ENCODE results near the gene HUS1B.
A peak's percentile ranks its signal among the peaks of the same experiment; 100 is the strongest.

HUS1B gene

DNA sequence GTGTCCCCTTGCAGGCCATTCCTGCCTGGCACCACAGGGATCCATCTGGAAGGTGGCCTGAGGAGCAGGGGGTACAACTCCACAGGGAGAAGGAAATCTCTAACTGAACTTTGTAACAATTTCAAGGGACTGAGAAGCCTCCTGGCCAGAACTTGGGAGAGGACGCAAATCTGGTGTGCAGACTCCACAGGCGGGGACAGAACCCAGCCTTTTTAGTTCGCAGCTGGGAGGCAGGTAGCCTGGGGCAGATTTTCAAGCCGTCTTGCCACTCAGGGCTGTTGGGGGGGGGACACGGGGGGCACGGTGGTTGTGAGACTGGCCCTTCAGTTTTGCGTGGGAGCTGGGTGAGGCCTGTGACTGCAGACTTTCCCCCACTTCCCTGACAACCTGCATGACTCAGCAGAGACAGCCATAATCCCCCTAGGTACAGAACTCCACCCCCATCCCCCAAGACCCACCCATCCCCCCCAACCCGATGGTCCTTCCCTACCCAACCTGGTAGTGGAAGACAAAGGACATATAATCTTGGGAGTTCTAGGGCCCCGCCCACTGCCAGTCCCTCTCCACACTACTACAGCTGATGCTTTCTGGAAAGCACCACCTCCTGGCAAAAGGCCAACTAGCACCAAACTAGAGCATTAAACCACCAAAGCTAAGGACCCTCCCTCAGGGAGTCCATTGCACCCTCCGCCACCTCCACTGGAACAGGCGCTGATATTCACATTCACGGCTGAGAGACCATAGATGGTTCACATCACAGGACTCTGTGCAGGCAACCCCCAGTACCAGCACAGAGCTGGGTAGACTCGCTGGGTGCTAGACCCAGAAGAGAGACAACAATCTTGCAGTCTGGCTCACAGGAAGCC lies 3.0 kb upstream of the HUS1B start:
- Mint-ChIP-seq H3K9me3 (no peaks in the 10 kb centered on the region), H3K4me3 (no peak overlapping the region), H3K36me3 (peaks cover 32% of the 10 kb centered on the region), H3K27me3 (no peaks in the 10 kb centered on the region), H3K4me1 (peaks cover 69% of the 10 kb centered on the region), H3K27ac (peak overlapping the region; percentile 38)
- no peak for ATAC-seq

- Mint-ChIP-seq H3K4me1 (peaks cover 56% of the 10 kb centered on the region), H3K36me3 (peaks cover 34% of the 10 kb centered on the region), H3K27ac (no peak overlapping the region), H3K9me3 (peaks cover 3% of the 10 kb centered on the region), H3K4me3 (no peak overlapping the region), H3K27me3 (no peaks in the 10 kb centered on the region)
- no peak for ATAC-seq
Observed at GRCh38 chr6:658244-658643, 1.3 kb upstream of the HUS1B start.

- Mint-ChIP-seq H3K27ac (no peak overlapping the region), H3K27me3 (no peaks in the 10 kb centered on the region), H3K36me3 (peaks cover 34% of the 10 kb centered on the region), H3K4me3 (no peak overlapping the region), H3K4me1 (peaks cover 51% of the 10 kb centered on the region), H3K9me3 (peaks cover 3% of the 10 kb centered on the region)
- ATAC-seq = no peak
Observed at GRCh38 chr6:657743-658142, 843 bp upstream of the HUS1B start.

- H3K9me3 Mint-ChIP-seq = peaks cover 3% of the 10 kb centered on the region
- H3K27ac Mint-ChIP-seq = no peak overlapping the region
- H3K36me3 Mint-ChIP-seq = peaks cover 34% of the 10 kb centered on the region
- no peak overlapping the region for H3K4me3 Mint-ChIP-seq
- H3K27me3 Mint-ChIP-seq = no peaks in the 10 kb centered on the region
- peaks cover 16% of the 10 kb centered on the region for H3K4me1 Mint-ChIP-seq
- no peak for ATAC-seq
Observed at GRCh38 chr6:654136-654535, 2.8 kb downstream of the HUS1B start.

DNA sequence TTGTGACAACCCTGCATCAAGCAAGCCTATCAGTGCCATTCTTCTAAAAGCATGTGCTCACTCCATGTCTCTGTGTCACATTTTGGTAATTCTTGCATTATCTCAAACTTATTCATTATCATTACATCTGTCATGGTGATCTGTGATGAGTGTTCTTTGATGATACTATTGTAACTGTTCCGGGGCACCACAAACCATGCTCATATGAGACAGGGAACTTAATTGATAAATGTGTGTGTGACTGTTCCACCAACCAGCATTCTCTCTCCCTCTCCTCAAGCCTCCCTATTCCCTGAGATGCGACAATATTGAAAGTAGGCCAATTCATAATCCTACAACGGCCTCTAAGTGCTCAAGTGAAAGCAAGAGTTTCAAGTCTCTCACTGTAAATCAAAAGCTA lies 4.0 kb downstream of the HUS1B start:
- H3K4me1 Mint-ChIP-seq = peaks cover 6% of the 10 kb centered on the region
- H3K36me3 Mint-ChIP-seq = peaks cover 31% of the 10 kb centered on the region
- no peaks in the 10 kb centered on the region for H3K27me3 Mint-ChIP-seq
- peaks cover 3% of the 10 kb centered on the region for H3K9me3 Mint-ChIP-seq
- no peak overlapping the region for H3K4me3 Mint-ChIP-seq
- no peak for ATAC-seq
- H3K27ac Mint-ChIP-seq = no peak overlapping the region

DNA sequence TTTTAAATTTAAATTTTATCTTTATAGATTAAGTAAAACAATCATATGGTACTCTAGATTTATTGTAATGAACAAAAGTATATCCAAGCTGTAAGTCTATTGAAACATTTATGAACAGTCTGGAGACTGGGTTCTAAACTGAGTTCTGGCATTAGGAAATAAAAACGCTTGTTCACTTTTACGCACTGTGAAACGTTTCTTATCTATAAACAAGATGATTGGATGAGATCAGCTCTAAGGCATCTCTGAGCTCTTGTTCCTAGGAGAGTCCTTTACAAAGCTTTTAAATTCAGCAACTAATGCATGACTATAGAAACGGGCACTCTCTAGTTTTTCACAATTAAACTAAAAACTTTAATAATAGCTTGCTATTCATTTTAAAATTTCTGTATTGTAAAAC lies 6.8 kb downstream of the HUS1B start:
- Mint-ChIP-seq H3K27ac (no peak overlapping the region), H3K36me3 (peaks cover 10% of the 10 kb centered on the region), H3K4me1 (peaks cover 10% of the 10 kb centered on the region), H3K9me3 (peaks cover 3% of the 10 kb centered on the region), H3K27me3 (no peaks in the 10 kb centered on the region), H3K4me3 (no peak overlapping the region)
- ATAC-seq = no peak

- Mint-ChIP-seq H3K4me3 (no peak overlapping the region), H3K9me3 (peaks cover 3% of the 10 kb centered on the region), H3K4me1 (peaks cover 46% of the 10 kb centered on the region), H3K27me3 (no peaks in the 10 kb centered on the region), H3K36me3 (peaks cover 22% of the 10 kb centered on the region), H3K27ac (no peak overlapping the region)
- no peak for ATAC-seq
Observed at GRCh38 chr6:642805-643204, 14.1 kb downstream of the HUS1B start.

DNA sequence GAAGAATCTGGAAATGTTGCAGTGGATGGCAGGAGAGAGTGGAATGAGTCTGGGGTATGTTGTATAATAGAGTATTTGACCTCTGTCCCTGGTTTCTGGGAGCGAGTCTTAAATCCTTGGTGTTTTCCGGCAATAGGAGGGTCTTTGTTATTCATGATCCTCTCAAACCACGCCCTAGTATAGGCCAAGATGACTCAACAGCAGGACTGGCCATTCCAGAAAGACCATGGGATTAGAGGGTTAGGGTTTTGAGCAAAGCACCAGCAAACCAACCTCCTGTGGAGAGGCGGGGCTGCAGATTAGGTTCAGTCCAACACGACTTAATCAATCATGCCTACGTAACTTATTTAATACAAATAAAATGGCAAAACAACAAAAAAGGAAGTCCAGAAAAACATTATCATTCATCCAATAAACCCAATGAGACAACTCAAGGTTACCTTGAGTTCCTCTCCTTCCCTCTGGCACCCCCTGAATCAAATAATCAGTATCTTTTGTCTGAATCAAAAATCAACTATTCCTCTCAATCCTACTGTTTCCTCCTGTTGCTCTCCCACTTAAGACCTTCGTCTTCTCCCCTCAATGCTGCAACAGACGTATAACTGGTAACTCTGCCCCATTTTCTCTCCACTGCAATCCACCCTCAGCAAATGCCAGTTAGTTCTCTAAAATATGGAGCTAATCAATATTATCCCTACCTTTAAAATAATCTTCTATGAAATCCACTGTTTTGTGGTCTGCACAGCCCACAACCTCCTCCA lies 15.5 kb downstream of the HUS1B start:
- no peak overlapping the region for H3K27ac Mint-ChIP-seq
- H3K4me3 Mint-ChIP-seq = no peak overlapping the region
- peaks cover 3% of the 10 kb centered on the region for H3K9me3 Mint-ChIP-seq
- no peaks in the 10 kb centered on the region for H3K27me3 Mint-ChIP-seq
- H3K4me1 Mint-ChIP-seq = peaks cover 53% of the 10 kb centered on the region
- ATAC-seq = no peak
- H3K36me3 Mint-ChIP-seq = peaks cover 35% of the 10 kb centered on the region

DNA sequence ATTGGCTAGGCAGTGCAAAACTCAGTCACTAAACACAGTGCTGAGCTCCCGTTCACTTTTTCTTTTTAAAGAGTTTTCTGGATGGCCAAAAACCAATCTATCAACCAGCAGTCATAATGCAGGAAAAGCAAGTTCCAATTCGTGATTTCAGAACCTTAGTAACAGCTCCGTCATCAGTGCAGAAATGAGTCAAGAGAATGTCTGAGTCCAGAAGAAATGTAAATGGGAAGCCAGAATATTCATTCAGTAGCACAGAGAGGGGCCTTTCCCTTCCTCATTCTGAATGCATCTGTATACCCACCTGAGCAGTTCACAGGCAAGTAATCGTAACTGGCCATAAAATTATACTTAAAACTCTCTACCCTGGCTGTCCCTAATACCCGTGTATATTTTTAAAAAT lies 20.4 kb downstream of the HUS1B start:
- Mint-ChIP-seq H3K4me3 (no peak overlapping the region), H3K36me3 (peaks cover 63% of the 10 kb centered on the region), H3K4me1 (peaks cover 16% of the 10 kb centered on the region), H3K9me3 (no peaks in the 10 kb centered on the region), H3K27ac (no peak overlapping the region), H3K27me3 (no peaks in the 10 kb centered on the region)
- ATAC-seq = peak; percentile 87

- peaks cover 16% of the 10 kb centered on the region for H3K4me1 Mint-ChIP-seq
- no peak for ATAC-seq
- no peaks in the 10 kb centered on the region for H3K9me3 Mint-ChIP-seq
- H3K27ac Mint-ChIP-seq = no peak overlapping the region
- no peaks in the 10 kb centered on the region for H3K27me3 Mint-ChIP-seq
- peaks cover 56% of the 10 kb centered on the region for H3K36me3 Mint-ChIP-seq
- no peak overlapping the region for H3K4me3 Mint-ChIP-seq
Observed at GRCh38 chr6:635233-635632, 21.7 kb downstream of the HUS1B start.

DNA sequence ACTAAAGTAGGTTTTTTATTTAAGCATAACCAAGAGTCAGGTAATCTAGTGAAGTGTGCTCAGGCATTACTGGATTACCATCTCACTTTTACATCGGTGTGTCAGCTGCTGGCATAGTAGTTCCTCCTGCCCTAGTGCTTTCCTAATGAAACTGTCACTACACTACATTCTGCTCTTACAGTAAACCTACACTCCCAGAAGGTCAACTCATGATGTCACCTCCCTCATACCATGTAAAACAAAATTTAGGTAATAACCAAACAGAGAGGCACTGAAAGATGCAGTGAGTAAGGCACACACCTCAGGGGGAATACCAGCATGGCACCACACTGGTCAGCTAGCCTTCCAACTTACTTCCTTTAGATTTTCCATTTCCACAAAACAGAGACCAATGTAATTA lies 23.3 kb downstream of the HUS1B start:
- Mint-ChIP-seq H3K27me3 (no peaks in the 10 kb centered on the region), H3K4me3 (no peak overlapping the region), H3K9me3 (no peaks in the 10 kb centered on the region), H3K27ac (no peak overlapping the region), H3K4me1 (peaks cover 16% of the 10 kb centered on the region), H3K36me3 (peaks cover 51% of the 10 kb centered on the region)
- no peak for ATAC-seq

DNA sequence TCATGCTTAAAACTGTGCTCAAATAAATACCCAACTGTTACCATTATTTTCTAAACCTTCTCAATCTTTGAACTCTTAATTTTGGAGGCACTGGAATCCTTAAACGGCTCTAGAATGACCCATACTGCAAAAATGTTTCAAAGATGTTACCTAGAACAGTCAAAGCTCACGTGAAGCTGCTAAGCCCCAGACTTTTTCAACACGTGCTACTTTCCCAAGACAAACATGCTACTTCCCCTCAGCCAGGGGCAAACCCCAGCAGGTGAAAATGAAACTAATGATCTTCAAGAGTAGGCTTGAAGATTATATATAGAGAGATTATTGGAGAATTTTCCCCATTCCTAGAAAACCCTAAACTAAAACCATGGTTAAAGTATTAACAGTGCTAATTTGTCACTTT lies 28.1 kb downstream of the HUS1B start:
- Mint-ChIP-seq H3K36me3 (peaks cover 47% of the 10 kb centered on the region), H3K4me3 (no peak overlapping the region), H3K27ac (peak overlapping the region; percentile 50), H3K27me3 (no peaks in the 10 kb centered on the region), H3K4me1 (peaks cover 11% of the 10 kb centered on the region), H3K9me3 (no peaks in the 10 kb centered on the region)
- no peak for ATAC-seq

DNA sequence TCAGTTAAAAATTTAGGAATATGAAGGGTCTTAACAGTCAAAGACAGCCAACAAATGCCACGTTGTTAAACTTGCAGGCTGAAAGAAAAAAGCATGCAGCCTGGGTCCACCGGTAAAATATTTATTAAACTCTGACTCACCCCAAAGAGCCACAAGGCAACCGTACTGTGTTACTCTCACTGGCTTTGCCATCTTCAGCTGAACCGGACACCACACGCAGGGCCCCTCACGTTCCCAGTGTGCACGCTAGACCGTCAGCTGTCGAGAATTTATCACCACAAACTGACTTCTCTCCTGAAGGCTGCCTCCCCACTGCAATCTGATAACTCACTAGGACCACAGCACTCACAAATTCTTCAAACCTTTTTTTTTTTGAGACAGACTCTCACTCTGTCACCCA lies 30.7 kb downstream of the HUS1B start:
- Mint-ChIP-seq H3K4me1 (peaks cover 11% of the 10 kb centered on the region), H3K36me3 (peaks cover 39% of the 10 kb centered on the region), H3K27ac (no peak overlapping the region), H3K27me3 (no peaks in the 10 kb centered on the region), H3K4me3 (no peak overlapping the region), H3K9me3 (no peaks in the 10 kb centered on the region)
- no peak for ATAC-seq

- no peaks in the 10 kb centered on the region for H3K9me3 Mint-ChIP-seq
- no peaks in the 10 kb centered on the region for H3K27me3 Mint-ChIP-seq
- peaks cover 11% of the 10 kb centered on the region for H3K4me1 Mint-ChIP-seq
- peaks cover 52% of the 10 kb centered on the region for H3K36me3 Mint-ChIP-seq
- no peak overlapping the region for H3K27ac Mint-ChIP-seq
- no peak overlapping the region for H3K4me3 Mint-ChIP-seq
- no peak for ATAC-seq
Observed at GRCh38 chr6:624979-625378, 31.9 kb downstream of the HUS1B start.

- H3K27me3 Mint-ChIP-seq = no peaks in the 10 kb centered on the region
- no peaks in the 10 kb centered on the region for H3K9me3 Mint-ChIP-seq
- no peak overlapping the region for H3K27ac Mint-ChIP-seq
- ATAC-seq = no peak
- H3K4me1 Mint-ChIP-seq = no peaks in the 10 kb centered on the region
- H3K4me3 Mint-ChIP-seq = no peak overlapping the region
- peaks cover 49% of the 10 kb centered on the region for H3K36me3 Mint-ChIP-seq
Observed at GRCh38 chr6:622462-622861, 34.4 kb downstream of the HUS1B start.

- peaks cover 55% of the 10 kb centered on the region for H3K36me3 Mint-ChIP-seq
- H3K9me3 Mint-ChIP-seq = no peaks in the 10 kb centered on the region
- ATAC-seq = no peak
- no peaks in the 10 kb centered on the region for H3K4me1 Mint-ChIP-seq
- H3K4me3 Mint-ChIP-seq = no peak overlapping the region
- H3K27ac Mint-ChIP-seq = no peak overlapping the region
- H3K27me3 Mint-ChIP-seq = no peaks in the 10 kb centered on the region
Observed at GRCh38 chr6:621931-622330, 35.0 kb downstream of the HUS1B start.
